ENCODE measurements around the gene LAPTM5. TPM values are rescaled to one million over a fixed set of nuclear protein-coding genes. Genes with fewer than 3 reads are reported as not detected.

Gene LAPTM5
- total and polyA plus RNA-seq, 2 of the 13 experiments (the other 11 are each of a cell fraction or from before 2014, with no cell fraction given) = 0.41 to 0.86 TPM

- TF ChIP-seq ZBTB40 (IDR thresholded peaks at IDR 0.05) = no peak
- TF ChIP-seq ZBTB40 (CRISPR knock-in tag; IDR thresholded peaks at IDR 0.05) = no peak
- TF ChIP-seq MEF2D (CRISPR knock-in tag; IDR thresholded peaks at IDR 0.05) = no peak
- TF ChIP-seq AKNA (CRISPR knock-in tag; IDR thresholded peaks at IDR 0.05; ENCODE audit: borderline replicate concordance) = no peak
- no peak for TF ChIP-seq THAP8 (CRISPR knock-in tag; IDR thresholded peaks at IDR 0.05; ENCODE audit: borderline replicate concordance)
- no peak for TF ChIP-seq ZNF12 (CRISPR knock-in tag; IDR thresholded peaks at IDR 0.05)
- no peak for TF ChIP-seq FOXK1 (CRISPR knock-in tag; IDR thresholded peaks at IDR 0.05; ENCODE audit: borderline replicate concordance, low read depth)
- TF ChIP-seq RORA (CRISPR knock-in tag; IDR thresholded peaks at IDR 0.05) = no peak
- TF ChIP-seq SAP130 (CRISPR knock-in tag; IDR thresholded peaks at IDR 0.05; ENCODE audit: low read depth) = no peak
- TF ChIP-seq CTCF (CRISPR knock-in tag; IDR thresholded peaks at IDR 0.05) = peak; percentile 94
- no peak for TF ChIP-seq ZSCAN22 (CRISPR knock-in tag; IDR thresholded peaks at IDR 0.05)
- TF ChIP-seq LCORL (IDR thresholded peaks at IDR 0.05) = no peak
- no peak for TF ChIP-seq LCORL (CRISPR knock-in tag; IDR thresholded peaks at IDR 0.05)
Observed at GRCh38 chr1:30779294-30780071, 21.9 kb upstream of the LAPTM5 start (continued).

Measured in HepG2 (cell line).